HG02840 (cell line): Measurements from ENCODE around the gene MATN1.

Experiments used
- ATAC-seq: cut with Tn5 transposase; IDR thresholded peaks from one replicate; pipeline ENCODE4 v1.9.1; 2021; ENCODE audit warnings: mild to moderate bottlenecking, moderate library complexity, moderate number of reproducible peaks; ENCODE audit not compliant: unreplicated experiment, low FRiP score

Gene MATN1

GRCh38 chr1:30746212-30747032, 23.0 kb upstream of the MATN1 start:
- no peak for ATAC-seq

GRCh38 chr1:30745834-30746208, 22.4 kb upstream of the MATN1 start:
- no peak for ATAC-seq

- ATAC-seq = no peak
These were observed 21.9 kb upstream of the MATN1 start for GRCh38 chr1:30745156-30745833.

GRCh38 chr1:30744060-30744756, 20.8 kb upstream of the MATN1 start:
- ATAC-seq = peak; percentile 35

- peak; percentile 35 for ATAC-seq
These were observed 20.2 kb upstream of the MATN1 start for GRCh38 chr1:30743584-30744059.

- ATAC-seq = no peak
These were observed 19.7 kb upstream of the MATN1 start for GRCh38 chr1:30742963-30743559.

GRCh38 chr1:30742300-30742962, 19.0 kb upstream of the MATN1 start:
- no peak for ATAC-seq

GRCh38 chr1:30741239-30741894, 18.0 kb upstream of the MATN1 start:
- no peak for ATAC-seq

- no peak for ATAC-seq
These were observed 17.2 kb upstream of the MATN1 start for GRCh38 chr1:30740251-30741238.

GRCh38 chr1:30739601-30740000, 16.2 kb upstream of the MATN1 start:
- ATAC-seq = no peak

GRCh38 chr1:30738715-30739559, 15.6 kb upstream of the MATN1 start:
- no peak for ATAC-seq

GRCh38 chr1:30738040-30738714, 14.8 kb upstream of the MATN1 start:
- ATAC-seq = no peak

- no peak for ATAC-seq
These were observed 14.1 kb upstream of the MATN1 start for GRCh38 chr1:30737357-30738039.

- no peak for ATAC-seq
These were observed 12.5 kb upstream of the MATN1 start for GRCh38 chr1:30735668-30736498.

GRCh38 chr1:30735124-30735523, 11.7 kb upstream of the MATN1 start:
- ATAC-seq = no peak

- ATAC-seq = no peak
These were observed 11.2 kb upstream of the MATN1 start for GRCh38 chr1:30734580-30734979.
